GM23248 (cell line): ENCODE results near the gene NLGN4Y. TPM values are rescaled to one million over a fixed set of nuclear protein-coding genes. Genes with fewer than 3 reads are reported as not detected.
A peak's percentile ranks its signal among the peaks of the same experiment; 100 is the strongest.

Experiments
- DNase-seq: peaks from one replicate; pipeline ENCODE4 v3.0.0-alpha.2; 2015
- H2AFZ ChIP-seq: fragments of 200-600 bp; sonication (generic); 2 replicates; pipeline ENCODE4 v1.6.1; 2016; ENCODE audit warnings: antibody characterized with exemption
- H3F3A ChIP-seq: fragments of 200-600 bp; sonication (generic); 2 replicates; pipeline ENCODE4 v1.6.1; 2016; ENCODE audit warnings: mild to moderate bottlenecking, antibody characterized with exemption, mixed run types; ENCODE audit not compliant: insufficient read depth
- H3K27ac ChIP-seq: fragments of 200-600 bp; sonication (generic); 2 replicates; pipeline ENCODE4 v1.5.1; 2016; ENCODE audit warnings: mild to moderate bottlenecking
- H3K27me3 ChIP-seq: fragments of 200-600 bp; sonication (generic); replicated peaks from 2 replicates; pipeline ENCODE4 v1.6.1; 2016; ENCODE audit warnings: mild to moderate bottlenecking; ENCODE audit not compliant: insufficient read depth
- H3K36me3 ChIP-seq: fragments of 200-600 bp; sonication (generic); 2 replicates; pipeline ENCODE4 v1.6.1; 2016; ENCODE audit warnings: low read depth, mild to moderate bottlenecking
- H3K4me1 ChIP-seq: fragments of 200-600 bp; sonication (generic); 2 replicates; pipeline ENCODE4 v1.6.1; 2016; ENCODE audit warnings: mild to moderate bottlenecking; ENCODE audit not compliant: insufficient read depth
- H3K4me2 ChIP-seq: fragments of 200-600 bp; sonication (generic); one replicate; pipeline ENCODE4 v1.6.1; 2016; ENCODE audit warnings: mild to moderate bottlenecking; ENCODE audit not compliant: unreplicated experiment
- H3K4me3 ChIP-seq: fragments of 200-600 bp; sonication (generic); 2 replicates; pipeline ENCODE4 v1.5.1; 2016; ENCODE audit warnings: mild to moderate bottlenecking
- H3K79me2 ChIP-seq: fragments of 200-600 bp; sonication (generic); 2 replicates; pipeline ENCODE4 v1.6.1; 2016; ENCODE audit warnings: mild to moderate bottlenecking; ENCODE audit not compliant: insufficient read depth
- H3K9ac ChIP-seq: fragments of 200-600 bp; sonication (generic); 2 replicates; pipeline ENCODE4 v1.6.1; 2016; ENCODE audit warnings: mild to moderate bottlenecking
- H3K9me2 ChIP-seq: fragments of 200-600 bp; sonication (generic); 2 replicates; pipeline ENCODE4 v1.6.1; 2016; ENCODE audit warnings: mixed run types, mild to moderate bottlenecking, moderate library complexity; ENCODE audit not compliant: insufficient read depth
- H3K9me3 ChIP-seq: fragments of 200-600 bp; sonication (generic); one replicate; pipeline ENCODE4 v1.6.1; 2017; ENCODE audit warnings: low read depth
- H4K20me1 ChIP-seq: fragments of 200-600 bp; sonication (generic); 2 replicates; pipeline ENCODE4 v1.6.0; 2016; ENCODE audit not compliant: insufficient read depth
- EZH2 ChIP-seq: fragments of 200-600 bp; sonication (generic); IDR thresholded peaks from 2 replicates; pipeline ENCODE4 v1.6.1; 2018; ENCODE audit warnings: antibody characterized with exemption, mild to moderate bottlenecking; ENCODE audit not compliant: insufficient read depth, poor library complexity, severe bottlenecking
- EZH2phosphoT487 ChIP-seq: fragments of 200-600 bp; sonication (generic); IDR thresholded peaks from 2 replicates; pipeline ENCODE4 v1.6.1; 2018; ENCODE audit warnings: antibody characterized with exemption, moderate library complexity, mild to moderate bottlenecking, low read depth; ENCODE audit not compliant: insufficient read depth
- WGBS, 2 experiments: methylation state at CpG; one replicate each; pipeline ENCODE4 v1.1.6; 2015 to 2017; ENCODE audit warnings: low lambda C conversion rate in 2 of 2, low coverage in 1 of 2; ENCODE audit errors: missing lambda C conversion rate in 2 of 2; 5-methylcytosine and 5-hydroxymethylcytosine counted together
- in situ Hi-C: fragments of 300-500 bp; cut with MboI; formaldehyde crosslinking; loops from 2 replicates; pipeline ENCODE4 v1.15.0; 2020
- polyA plus RNA-seq: library from polyadenylated mRNA; unstranded; fragments of >200 nt; fragmentation: Nextera tagmentation; extraction: Ambion mirVana; gene quantifications from 2 replicates; pipeline ENCODE4 v1.2.1, GENCODE V29; 2016
- total RNA-seq: library from RNA; depleted of rRNA; stranded (reverse); fragments of >200 nt; shearing (Covaris generic); gene quantifications from 2 replicates; pipeline ENCODE4 v1.2.3, GENCODE V29; 2014

NLGN4Y gene
- total and polyA plus RNA-seq, 2 experiments from 2014 or later = 10.8 to 27.6 TPM

DNA sequence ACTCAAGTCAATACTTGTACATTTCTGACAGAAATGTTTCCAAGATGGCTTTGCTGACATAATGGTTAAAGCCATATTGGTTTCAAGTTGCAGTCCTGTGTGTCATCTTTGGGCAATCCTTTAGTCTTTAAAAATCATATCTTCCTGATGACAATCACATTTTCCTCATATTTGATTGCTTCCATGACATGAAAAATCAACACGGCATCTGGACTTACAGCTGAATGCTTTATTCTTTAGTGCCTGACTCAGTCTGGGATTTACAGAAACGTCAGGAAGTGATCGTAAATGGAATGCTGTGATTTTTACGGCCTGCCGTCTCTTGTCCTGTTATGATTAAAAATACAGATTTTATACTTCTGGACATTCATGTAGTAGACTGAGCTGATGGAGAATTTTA is 304.2 kb downstream of the NLGN4Y start:
- no peaks in the 10 kb centered on the region for H3K79me2 ChIP-seq
- 1 to 13% methylated on average over 5 of the region's 5 CpGs for WGBS, 2 experiments
- peak overlapping the region; percentile 53 for H2AFZ ChIP-seq
- H3K4me3 ChIP-seq = peak overlapping the region; percentile 37; the same call in 1 of the 2 replicates
- H3K9me3 ChIP-seq = no peaks in the 10 kb centered on the region
- peak overlapping the region; percentile 48 for H3K4me2 ChIP-seq
- H3K27ac ChIP-seq = peak overlapping the region; percentile 60
- no peaks in the 10 kb centered on the region for H3K36me3 ChIP-seq
- peaks cover 23% of the 10 kb centered on the region for H3K4me1 ChIP-seq
- H3K27me3 ChIP-seq = no peaks in the 10 kb centered on the region
- peak; percentile 69 for DNase-seq
- 0 out of 2 replicates have a peak, but pooled peaks cover 13% of the 10 kb centered on the region for H3F3A ChIP-seq
- TF ChIP-seq EZH2 (no peak), EZH2phosphoT487 (no peak)
- peak overlapping the region; percentile 57 for H3K9ac ChIP-seq
- no peaks in the 10 kb centered on the region for H4K20me1 ChIP-seq
- in situ Hi-C loops = no loop called here
- no peaks in the 10 kb centered on the region for H3K9me2 ChIP-seq

DNA sequence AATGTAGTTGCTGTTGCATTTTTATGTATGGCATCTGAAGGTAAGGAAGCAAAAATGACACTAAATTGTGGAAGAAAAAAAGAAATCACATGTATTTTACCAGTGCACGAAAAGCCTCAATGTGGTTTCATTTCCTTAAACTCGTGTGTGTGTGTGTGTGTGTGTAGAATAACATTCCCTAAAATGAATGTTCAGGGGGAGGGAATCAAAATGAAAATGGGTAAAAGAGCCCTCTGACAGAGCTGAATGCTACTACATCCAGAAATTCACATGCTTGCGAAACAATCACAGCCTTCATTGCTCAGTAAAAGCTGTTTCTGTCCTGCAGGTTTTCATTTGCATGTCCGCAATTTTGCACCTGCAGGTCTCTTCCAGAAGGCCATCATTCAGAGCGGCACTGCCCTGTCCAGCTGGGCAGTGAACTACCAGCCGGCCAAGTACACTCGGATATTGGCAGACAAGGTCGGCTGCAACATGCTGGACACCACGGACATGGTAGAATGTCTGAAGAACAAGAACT is 305.1 kb downstream of the NLGN4Y start:
- in situ Hi-C loops = no loop called here
- Histone ChIP-seq H3K9ac (no peak overlapping the region; the same call in 1 of the 2 replicates), H3K4me2 (no peak overlapping the region)

DNA sequence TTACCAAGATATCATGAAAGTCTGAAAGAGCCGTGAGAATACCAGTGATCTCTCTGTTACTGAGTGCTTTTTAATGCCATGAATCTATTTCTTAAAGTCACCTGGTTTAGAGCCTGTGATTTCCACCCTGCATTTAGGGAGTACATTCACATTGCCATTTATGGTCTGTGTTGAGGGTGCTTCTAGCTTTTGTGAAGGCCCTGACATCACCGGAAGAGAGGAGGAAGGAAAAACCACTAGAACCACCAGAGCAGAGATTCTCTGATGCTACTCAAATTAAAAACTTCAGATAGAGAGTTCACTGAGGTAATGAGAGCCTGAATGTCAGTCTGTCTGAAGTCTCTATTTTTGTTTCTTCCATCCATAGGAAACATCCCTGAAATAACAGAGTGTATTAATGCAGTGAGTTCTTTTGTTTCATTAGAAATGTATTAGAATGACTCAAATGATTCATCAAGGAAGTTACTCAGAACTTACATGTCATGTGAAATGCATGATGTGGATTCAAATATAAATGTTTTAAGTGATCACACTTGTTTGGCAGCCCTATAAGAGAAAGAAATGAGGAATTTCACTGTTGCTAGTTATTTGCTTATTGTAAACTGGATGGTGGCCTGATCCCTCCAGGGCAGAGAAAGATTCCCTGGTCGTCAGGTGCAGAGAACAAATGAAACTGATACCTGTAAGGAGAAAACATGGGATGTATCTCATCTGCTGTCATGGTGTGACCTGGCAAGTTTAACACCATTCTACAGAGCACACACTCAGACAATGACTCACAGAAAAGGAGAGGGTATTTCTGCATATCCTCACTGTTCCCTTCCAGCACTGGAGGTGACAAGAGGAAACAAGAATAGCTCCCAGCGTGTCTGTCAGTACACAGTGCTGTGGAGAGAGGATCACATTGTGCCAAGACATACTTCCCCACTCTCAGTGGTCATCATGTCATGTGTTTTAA is 310.1 kb downstream of the NLGN4Y start:
- Histone ChIP-seq H3K4me1 (peaks cover 12% of the 10 kb centered on the region), H3F3A (peaks cover 23% of the 10 kb centered on the region), H3K36me3 (no peaks in the 10 kb centered on the region), H3K9ac (peak overlapping the region; percentile 47), H3K9me2 (no peaks in the 10 kb centered on the region), H3K79me2 (no peaks in the 10 kb centered on the region), H3K4me2 (peak overlapping the region; percentile 41), H2AFZ (peak overlapping the region; percentile 43; the same call in 1 of the 2 replicates), H3K4me3 (no peak overlapping the region; the same call in 1 of the 2 replicates), H3K27me3 (no peaks in the 10 kb centered on the region), H3K9me3 (no peaks in the 10 kb centered on the region), H3K27ac (peak overlapping the region; percentile 69), H4K20me1 (no peaks in the 10 kb centered on the region)
- no peak for TF ChIP-seq EZH2
- TF ChIP-seq EZH2phosphoT487 = no peak
- WGBS, 2 experiments = 19 to 20% methylated on average over 4 of the region's 4 CpGs
- in situ Hi-C loops = no loop called here
- DNase-seq = peak; percentile 75

More for the DNA sequence above, 305.1 kb downstream of the NLGN4Y start:
- DNase-seq = peak; percentile 13
- 82 to 91% methylated on average over 4 to 8 of the region's 9 CpGs for WGBS, 2 experiments
- no peak overlapping the region for H3K27ac ChIP-seq
- peaks cover 27% of the 10 kb centered on the region for H3K4me1 ChIP-seq
- H3K9me2 ChIP-seq = no peaks in the 10 kb centered on the region
- TF ChIP-seq EZH2 (no peak), EZH2phosphoT487 (no peak)
- no peaks in the 10 kb centered on the region for H3K36me3 ChIP-seq
- no peaks in the 10 kb centered on the region for H3K9me3 ChIP-seq
- H3K4me3 ChIP-seq = no peak overlapping the region
- H3F3A ChIP-seq = peaks cover 22% of the 10 kb centered on the region; the same call in 1 of the 2 replicates
- no peaks in the 10 kb centered on the region for H3K79me2 ChIP-seq
- H2AFZ ChIP-seq = peak overlapping the region; percentile 53
- H4K20me1 ChIP-seq = no peaks in the 10 kb centered on the region
- no peaks in the 10 kb centered on the region for H3K27me3 ChIP-seq

DNA sequence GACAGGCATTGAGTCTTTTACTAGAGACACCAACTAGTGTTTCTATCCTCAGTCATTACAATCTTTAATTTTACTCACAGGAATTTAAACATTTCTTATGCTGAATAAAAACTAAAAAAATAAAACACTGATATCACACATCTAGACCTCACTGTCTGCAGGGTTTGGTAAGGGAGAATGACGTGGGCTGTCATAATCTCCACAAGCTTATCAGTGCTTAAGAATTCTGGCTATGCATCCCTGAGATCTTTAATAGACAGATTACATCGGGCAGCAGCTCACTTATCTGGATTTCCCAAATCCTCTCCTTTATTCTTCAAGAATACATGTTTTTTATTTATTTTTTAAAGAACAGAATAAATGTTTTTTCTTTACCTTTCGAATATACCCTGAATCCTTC is 313.1 kb downstream of the NLGN4Y start:
- H3K36me3 ChIP-seq = no peaks in the 10 kb centered on the region
- no peak overlapping the region for H2AFZ ChIP-seq
- no peak overlapping the region for H3K4me3 ChIP-seq
- H3K9me2 ChIP-seq = no peaks in the 10 kb centered on the region
- no peak overlapping the region for H3K27ac ChIP-seq
- TF ChIP-seq EZH2 = no peak
- TF ChIP-seq EZH2phosphoT487 = no peak
- WGBS, 2 experiments = 95 to 97% methylated on average over 3 of the region's 3 CpGs
- in situ Hi-C loops = no loop called here
- peaks cover 23% of the 10 kb centered on the region for H3F3A ChIP-seq
- no peak for DNase-seq
- H3K27me3 ChIP-seq = no peaks in the 10 kb centered on the region
- no peak overlapping the region for H3K4me2 ChIP-seq
- no peaks in the 10 kb centered on the region for H4K20me1 ChIP-seq
- H3K9me3 ChIP-seq = no peaks in the 10 kb centered on the region
- H3K4me1 ChIP-seq = peaks cover 12% of the 10 kb centered on the region
- H3K9ac ChIP-seq = no peak overlapping the region
- H3K79me2 ChIP-seq = no peaks in the 10 kb centered on the region
